Testis (tissue), 3 donors: Measurements from ENCODE around the gene GEMIN7. TPM values are rescaled to one million over a fixed set of nuclear protein-coding genes. Genes with fewer than 3 reads are reported as not detected.

Experiments used
- DNase-seq: peaks from one replicate; pipeline ENCODE4 v3.0.0-alpha.2; 2019
- H3K27ac ChIP-seq, 2 donors: fragments of 200-600 bp; sonication (generic); one replicate each; pipeline ENCODE4 v1.5.1; 2019
- H3K27me3 ChIP-seq: fragments of 200-600 bp; sonication (generic); one replicate; pipeline ENCODE4 v1.5.1; 2019
- H3K36me3 ChIP-seq: fragments of 200-600 bp; sonication (generic); one replicate; pipeline ENCODE4 v1.5.1; 2017; ENCODE audit warnings: low read depth; ENCODE audit errors: missing control alignments
- H3K4me1 ChIP-seq: fragments of 200-600 bp; sonication (generic); one replicate; pipeline ENCODE4 v1.5.1; 2019
- H3K4me3 ChIP-seq, 2 donors: fragments of 200-600 bp; sonication (generic); one replicate each; pipeline ENCODE4 v1.5.1; 2017 to 2019
- H3K9me3 ChIP-seq: fragments of 200-600 bp; sonication (generic); one replicate; pipeline ENCODE4 v1.5.1; 2017
- POLR2A ChIP-seq: fragments of 450-650 bp; IDR thresholded peaks from one replicate; pipeline ENCODE4 v1.6.1; 2017; ENCODE audit warnings: antibody characterized with exemption, mild to moderate bottlenecking, moderate library complexity
- WGBS, 2 donors: methylation state at CpG; one replicate each; pipeline ENCODE4 v1.1.5; 2018; 5-methylcytosine and 5-hydroxymethylcytosine counted together
- intact Hi-C: fragments of 100-400 bp; cut with DNase I; formaldehyde crosslinking; loops from one replicate; pipeline ENCODE4 v1.15.1; 2023; ENCODE audit warnings: low total_unique reads
- polyA plus RNA-seq: library from polyadenylated mRNA; stranded (reverse); fragments of 350-450 nt; fragmentation: Illumina TruSeq; extraction: RNeasy Lipid Tissue Mini Kit (QIAGEN cat#74804); gene quantifications from one replicate; pipeline ENCODE4 v1.2.3, GENCODE V29; 2014; ENCODE audit warnings: low read depth, low replicate concordance; ENCODE audit not compliant: insufficient read depth
- total RNA-seq, 2 donors: library from RNA; depleted of rRNA; stranded (reverse); fragments of >200 nt; gene quantifications; one replicate each; pipeline ENCODE4 v1.2.3, GENCODE V29; 2016
- TF ChIP-seq, protein P1 (sequence below), 3 experiments: fragments of 450-650 bp in 2 of 3; fragments of 200-600 bp in 1 of 3; sonication (generic) in 1 of 3; IDR thresholded peaks; one replicate each; pipeline ENCODE4 v1.5.1; 2016 to 2019; ENCODE audit warnings: antibody characterized with exemption in 3 of 3, mild to moderate bottlenecking in 2 of 3, moderate library complexity in 1 of 3

GEMIN7 gene
- total and polyA plus RNA-seq, 3 donors from 2014 or later: 7.6 to 13.5 (median 9.7) TPM

DNA sequence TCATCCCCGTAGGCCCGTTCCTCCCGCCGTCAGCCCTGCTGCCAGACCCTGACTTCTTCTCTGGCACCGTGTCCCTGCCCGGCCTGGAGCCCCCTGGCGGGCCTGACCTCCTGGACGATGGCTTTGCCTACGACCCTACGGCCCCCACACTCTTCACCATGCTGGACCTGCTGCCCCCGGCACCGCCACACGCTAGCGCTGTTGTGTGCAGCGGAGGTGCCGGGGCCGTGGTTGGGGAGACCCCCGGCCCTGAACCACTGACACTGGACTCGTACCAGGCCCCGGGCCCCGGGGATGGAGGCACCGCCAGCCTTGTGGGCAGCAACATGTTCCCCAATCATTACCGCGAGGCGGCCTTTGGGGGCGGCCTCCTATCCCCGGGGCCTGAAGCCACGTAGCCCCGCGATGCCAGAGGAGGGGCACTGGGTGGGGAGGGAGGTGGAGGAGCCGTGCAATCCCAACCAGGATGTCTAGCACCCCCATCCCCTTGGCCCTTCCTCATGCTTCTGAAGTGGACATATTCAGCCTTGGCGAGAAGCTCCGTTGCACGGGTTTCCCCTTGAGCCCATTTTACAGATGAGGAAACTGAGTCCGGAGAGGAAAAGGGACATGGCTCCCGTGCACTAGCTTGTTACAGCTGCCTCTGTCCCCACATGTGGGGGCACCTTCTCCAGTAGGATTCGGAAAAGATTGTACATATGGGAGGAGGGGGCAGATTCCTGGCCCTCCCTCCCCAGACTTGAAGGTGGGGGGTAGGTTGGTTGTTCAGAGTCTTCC, 41.5 kb upstream of the GEMIN7 start:
- no peak for DNase-seq
- H3K36me3 ChIP-seq: no peaks in the 10 kb centered on the region
- intact Hi-C loops: no loop called here

DNA sequence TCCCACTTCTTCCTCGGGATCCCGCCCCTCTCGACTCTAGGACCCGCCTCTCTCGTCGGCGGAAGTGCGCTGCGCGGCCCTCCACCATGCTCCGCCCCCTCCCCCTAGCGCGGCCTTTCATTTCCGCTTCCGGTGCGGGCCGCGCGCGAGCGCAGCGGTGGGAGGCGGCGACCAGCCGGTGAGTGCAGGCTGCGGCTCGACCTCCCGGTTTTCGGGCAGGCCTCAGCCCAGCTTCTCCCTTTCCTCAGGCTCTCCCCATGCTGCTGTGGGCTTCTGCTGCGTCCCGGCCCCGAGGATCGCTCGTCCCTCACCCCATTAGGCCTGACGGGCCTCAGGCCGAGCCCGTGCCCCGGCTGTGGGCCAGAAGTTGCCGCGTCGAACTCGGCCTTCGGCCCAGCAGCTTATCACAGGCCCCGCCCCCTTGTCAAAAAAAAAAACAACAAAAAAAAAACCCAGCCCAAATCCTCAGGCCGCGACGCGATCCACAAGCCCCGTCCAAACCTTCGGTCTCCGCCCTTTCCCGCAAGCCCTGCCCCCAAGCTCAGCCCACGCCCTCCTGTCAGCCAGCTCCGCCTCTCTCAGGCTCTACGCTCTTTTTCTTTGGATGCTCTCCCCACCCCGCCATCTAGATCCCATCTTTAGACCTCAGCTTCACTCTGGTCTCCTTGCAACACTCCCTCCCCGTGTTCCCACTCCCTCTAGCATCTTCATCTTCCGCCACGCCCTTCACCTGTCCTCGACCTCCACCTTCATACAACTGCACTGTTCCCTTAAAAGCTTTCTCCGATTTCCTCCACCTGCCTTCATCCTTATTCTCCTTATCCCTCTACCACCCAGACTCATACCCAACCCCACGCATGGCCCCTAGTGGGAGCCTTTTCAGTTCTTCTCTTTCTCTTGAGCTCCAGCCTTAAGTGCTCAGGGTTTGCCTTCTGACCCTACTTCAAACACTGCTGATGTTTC, 39.8 kb upstream of the GEMIN7 start, which contains the start of gene CLASRP:
Gene CLASRP, plus strand, starts transcription at position 115 of the 963 bp plus-strand sequence. CDS start 1,168 bp downstream, outside the sequence.
- intact Hi-C loops: no loop called here
- no peaks in the 10 kb centered on the region for H3K9me3 ChIP-seq
- H3K36me3 ChIP-seq: no peaks in the 10 kb centered on the region
- 1 to 2% methylated on average over 48 to 62 of the region's 62 CpGs for WGBS, 2 donors
- peaks cover 19% of the 10 kb centered on the region for H3K4me1 ChIP-seq
- peak; percentile 93 for TF ChIP-seq POLR2A
- TF ChIP-seq, protein P1, sequence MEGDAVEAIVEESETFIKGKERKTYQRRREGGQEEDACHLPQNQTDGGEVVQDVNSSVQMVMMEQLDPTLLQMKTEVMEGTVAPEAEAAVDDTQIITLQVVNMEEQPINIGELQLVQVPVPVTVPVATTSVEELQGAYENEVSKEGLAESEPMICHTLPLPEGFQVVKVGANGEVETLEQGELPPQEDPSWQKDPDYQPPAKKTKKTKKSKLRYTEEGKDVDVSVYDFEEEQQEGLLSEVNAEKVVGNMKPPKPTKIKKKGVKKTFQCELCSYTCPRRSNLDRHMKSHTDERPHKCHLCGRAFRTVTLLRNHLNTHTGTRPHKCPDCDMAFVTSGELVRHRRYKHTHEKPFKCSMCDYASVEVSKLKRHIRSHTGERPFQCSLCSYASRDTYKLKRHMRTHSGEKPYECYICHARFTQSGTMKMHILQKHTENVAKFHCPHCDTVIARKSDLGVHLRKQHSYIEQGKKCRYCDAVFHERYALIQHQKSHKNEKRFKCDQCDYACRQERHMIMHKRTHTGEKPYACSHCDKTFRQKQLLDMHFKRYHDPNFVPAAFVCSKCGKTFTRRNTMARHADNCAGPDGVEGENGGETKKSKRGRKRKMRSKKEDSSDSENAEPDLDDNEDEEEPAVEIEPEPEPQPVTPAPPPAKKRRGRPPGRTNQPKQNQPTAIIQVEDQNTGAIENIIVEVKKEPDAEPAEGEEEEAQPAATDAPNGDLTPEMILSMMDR (IDR thresholded peaks at IDR 0.05): no peak
- peak within 1 kb of the TSS; percentile 91 to 92 for H3K27ac ChIP-seq
- peak within 1 kb of the TSS; percentile 91 to 94 for H3K4me3 ChIP-seq
- peak; percentile 94 for DNase-seq
- H3K27me3 ChIP-seq: no peaks in the 10 kb centered on the region

More for the DNA sequence above, 41.5 kb upstream of the GEMIN7 start:
- WGBS, 2 donors: 65 to 80% methylated on average over 34 of the region's 37 CpGs
- no peak overlapping the region for H3K27ac ChIP-seq
- H3K4me3 ChIP-seq: peak overlapping the region in 1 of 2 donors; percentile 91
- H3K4me1 ChIP-seq: peaks cover 19% of the 10 kb centered on the region
- no peaks in the 10 kb centered on the region for H3K9me3 ChIP-seq
- no peaks in the 10 kb centered on the region for H3K27me3 ChIP-seq
- TF ChIP-seq POLR2A: no peak
- TF ChIP-seq, protein P1 (IDR thresholded peaks at IDR 0.05): no peak

DNA sequence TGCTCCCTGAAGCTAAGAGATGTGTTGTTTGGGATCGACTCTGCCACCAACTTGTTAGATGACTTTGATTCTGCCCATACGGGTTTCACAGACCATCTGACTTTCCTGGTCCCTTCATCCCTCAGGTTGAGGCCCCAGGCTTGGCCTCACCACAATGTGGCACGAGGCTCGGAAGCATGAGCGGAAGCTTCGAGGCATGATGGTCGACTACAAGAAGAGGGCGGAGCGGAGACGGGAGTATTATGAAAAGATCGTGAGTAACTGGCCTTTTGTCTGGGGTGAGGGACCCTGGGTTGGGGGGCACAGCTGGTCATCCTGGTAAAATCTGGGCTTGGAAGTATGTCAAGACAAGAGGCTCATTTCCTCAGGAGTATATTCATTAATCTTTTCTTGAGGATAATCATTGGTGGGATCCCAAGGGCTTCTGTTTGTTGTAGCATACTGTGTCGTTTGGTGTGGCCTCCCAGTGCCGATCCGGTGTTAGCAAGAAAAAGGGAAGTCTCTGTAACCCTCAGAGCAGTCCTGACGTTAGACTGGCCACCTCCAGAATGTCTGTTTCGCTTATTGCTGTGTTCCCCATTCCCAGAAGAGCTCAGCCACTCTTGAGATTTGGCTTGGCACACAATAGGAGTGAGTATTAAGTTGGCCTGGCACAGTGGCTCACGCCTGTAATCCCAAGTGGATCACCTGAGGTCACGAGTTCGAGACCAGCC, 38.8 kb upstream of the GEMIN7 start:
- no peaks in the 10 kb centered on the region for H3K36me3 ChIP-seq
- TF ChIP-seq, protein P1 (IDR thresholded peaks at IDR 0.05): no peak
- TF ChIP-seq POLR2A: no peak
- intact Hi-C loops: no loop called here
- H3K4me3 ChIP-seq: peak overlapping the region; percentile 91 to 94
- DNase-seq: no peak
- 56 to 60% methylated on average over 19 of the region's 19 CpGs for WGBS, 2 donors
- H3K27me3 ChIP-seq: no peaks in the 10 kb centered on the region
- peak overlapping the region; percentile 24 to 91 for H3K27ac ChIP-seq
- peaks cover 19% of the 10 kb centered on the region for H3K4me1 ChIP-seq
- no peaks in the 10 kb centered on the region for H3K9me3 ChIP-seq

DNA sequence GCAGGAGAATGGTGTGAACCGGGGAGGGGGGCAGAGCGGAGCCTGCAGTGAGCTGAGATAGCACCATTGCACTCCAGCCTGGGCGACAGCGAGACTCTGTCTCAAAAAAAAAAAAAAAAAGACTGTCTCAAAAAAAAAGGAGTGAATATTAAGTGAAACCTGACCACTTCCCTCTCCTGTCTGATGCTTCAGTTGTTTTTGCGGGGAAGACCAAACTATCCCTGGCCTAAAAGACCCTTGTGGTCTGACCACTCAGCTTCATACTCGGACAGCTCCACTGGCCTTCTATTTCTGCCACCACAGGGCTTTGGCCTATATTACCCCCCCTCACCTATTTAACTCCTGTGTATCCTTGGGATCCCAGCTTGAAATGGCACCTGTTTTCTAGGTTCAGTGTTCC, 37.9 kb upstream of the GEMIN7 start:
- TF ChIP-seq POLR2A: no peak
- TF ChIP-seq, protein P1 (IDR thresholded peaks at IDR 0.05): no peak
- 84 to 88% methylated on average over 6 of the region's 6 CpGs for WGBS, 2 donors
- no peaks in the 10 kb centered on the region for H3K36me3 ChIP-seq
- H3K4me3 ChIP-seq: no peak overlapping the region
- intact Hi-C loops: no loop called here
- no peak overlapping the region for H3K27ac ChIP-seq
- peaks cover 19% of the 10 kb centered on the region for H3K4me1 ChIP-seq
- no peak for DNase-seq
- no peaks in the 10 kb centered on the region for H3K27me3 ChIP-seq
- no peaks in the 10 kb centered on the region for H3K9me3 ChIP-seq
